Activated CD4-positive, alpha-beta T cell treated with anti-CD3 and anti-CD28 coated beads, Interleukin-2, amount 10 ng/mL, durations not matched to agents 24 days and 14 days (primary cell): Measurements from ENCODE around the gene SLC34A3. TPM values are rescaled to one million over a fixed set of nuclear protein-coding genes. Genes with fewer than 3 reads are reported as not detected.

Experiments
- DNase-seq: peaks from one replicate; pipeline ENCODE4 v3.0.0; 2022
- H3K27ac Mint-ChIP-seq: one replicate; pipeline ENCODE4 v1.8.0; 2022; ENCODE audit warnings: mild to moderate bottlenecking, mixed read lengths
- H3K27me3 Mint-ChIP-seq: one replicate; pipeline ENCODE4 v1.8.0; 2022; ENCODE audit warnings: mixed read lengths
- H3K36me3 Mint-ChIP-seq: one replicate; pipeline ENCODE4 v1.8.0; 2022; ENCODE audit warnings: low read depth, mild to moderate bottlenecking, mixed read lengths
- H3K4me1 Mint-ChIP-seq: one replicate; pipeline ENCODE4 v1.8.0; 2021; ENCODE audit warnings: mixed read lengths
- H3K4me3 Mint-ChIP-seq: one replicate; pipeline ENCODE4 v1.8.0; 2022; ENCODE audit warnings: mild to moderate bottlenecking, moderate library complexity, mixed read lengths
- H3K9me3 Mint-ChIP-seq: one replicate; pipeline ENCODE4 v1.8.0; 2021; ENCODE audit warnings: mixed read lengths
- intact Hi-C: fragments of 100-400 bp; cut with micrococcal nuclease; formaldehyde crosslinking; loops from one replicate; pipeline ENCODE4 v1.15.1; 2023
- total RNA-seq: library from RNA; stranded (reverse); gene quantifications from 2 replicates; pipeline ENCODE4 v1.2.3, GENCODE V29; 2022

Gene SLC34A3
- total RNA-seq, 1 donor from 2014 or later = not detected

GRCh38 chr9:137191245-137191644 is 39.5 kb upstream of the SLC34A3 start:
- peaks cover 23% of the 10 kb centered on the region for H3K36me3 Mint-ChIP-seq
- H3K4me1 Mint-ChIP-seq = peaks cover 19% of the 10 kb centered on the region
- no peak overlapping the region for H3K27ac Mint-ChIP-seq
- no peaks in the 10 kb centered on the region for H3K27me3 Mint-ChIP-seq
- H3K4me3 Mint-ChIP-seq = peak overlapping the region; percentile 67
- H3K9me3 Mint-ChIP-seq = no peaks in the 10 kb centered on the region
- no peak for DNase-seq
- intact Hi-C loops = no loop called here

- no peaks in the 10 kb centered on the region for H3K27me3 Mint-ChIP-seq
- no peak for DNase-seq
- H3K4me1 Mint-ChIP-seq = peaks cover 15% of the 10 kb centered on the region
- peaks cover 22% of the 10 kb centered on the region for H3K36me3 Mint-ChIP-seq
- no peak overlapping the region for H3K27ac Mint-ChIP-seq
- intact Hi-C loops = no loop called here
- no peak overlapping the region for H3K4me3 Mint-ChIP-seq
- H3K9me3 Mint-ChIP-seq = no peaks in the 10 kb centered on the region
Measured at GRCh38 chr9:137191691-137192447, 38.8 kb upstream of the SLC34A3 start.

GRCh38 chr9:137192448-137192780 is 38.3 kb upstream of the SLC34A3 start:
- intact Hi-C loops = no loop called here
- H3K9me3 Mint-ChIP-seq = no peaks in the 10 kb centered on the region

GRCh38 chr9:137192859-137193258 is 37.8 kb upstream of the SLC34A3 start:
- Mint-ChIP-seq H3K9me3 (no peaks in the 10 kb centered on the region), H3K27me3 (no peaks in the 10 kb centered on the region), H3K36me3 (peaks cover 19% of the 10 kb centered on the region), H3K4me3 (no peak overlapping the region), H3K4me1 (peaks cover 7% of the 10 kb centered on the region), H3K27ac (no peak overlapping the region)
- DNase-seq = no peak
- intact Hi-C loops = no loop called here

More at GRCh38 chr9:137192448-137192780, 38.3 kb upstream of the SLC34A3 start:
- Mint-ChIP-seq H3K36me3 (peaks cover 19% of the 10 kb centered on the region), H3K4me1 (peaks cover 11% of the 10 kb centered on the region), H3K27ac (no peak overlapping the region), H3K27me3 (no peaks in the 10 kb centered on the region), H3K4me3 (no peak overlapping the region)
- DNase-seq = no peak

- H3K27ac Mint-ChIP-seq = no peak overlapping the region
- no peak for DNase-seq
- H3K4me1 Mint-ChIP-seq = peaks cover 6% of the 10 kb centered on the region
- no peaks in the 10 kb centered on the region for H3K9me3 Mint-ChIP-seq
- intact Hi-C loops = no loop called here
- H3K36me3 Mint-ChIP-seq = peaks cover 16% of the 10 kb centered on the region
- no peaks in the 10 kb centered on the region for H3K27me3 Mint-ChIP-seq
- H3K4me3 Mint-ChIP-seq = no peak overlapping the region
Measured at GRCh38 chr9:137193771-137194170, 36.9 kb upstream of the SLC34A3 start.

GRCh38 chr9:137194388-137194787 is 36.3 kb upstream of the SLC34A3 start:
- no peak overlapping the region for H3K27ac Mint-ChIP-seq
- H3K36me3 Mint-ChIP-seq = peaks cover 11% of the 10 kb centered on the region
- no peaks in the 10 kb centered on the region for H3K9me3 Mint-ChIP-seq
- H3K4me3 Mint-ChIP-seq = no peak overlapping the region
- no peak for DNase-seq
- H3K27me3 Mint-ChIP-seq = no peaks in the 10 kb centered on the region
- H3K4me1 Mint-ChIP-seq = peaks cover 3% of the 10 kb centered on the region
- intact Hi-C loops = no loop called here

DNA sequence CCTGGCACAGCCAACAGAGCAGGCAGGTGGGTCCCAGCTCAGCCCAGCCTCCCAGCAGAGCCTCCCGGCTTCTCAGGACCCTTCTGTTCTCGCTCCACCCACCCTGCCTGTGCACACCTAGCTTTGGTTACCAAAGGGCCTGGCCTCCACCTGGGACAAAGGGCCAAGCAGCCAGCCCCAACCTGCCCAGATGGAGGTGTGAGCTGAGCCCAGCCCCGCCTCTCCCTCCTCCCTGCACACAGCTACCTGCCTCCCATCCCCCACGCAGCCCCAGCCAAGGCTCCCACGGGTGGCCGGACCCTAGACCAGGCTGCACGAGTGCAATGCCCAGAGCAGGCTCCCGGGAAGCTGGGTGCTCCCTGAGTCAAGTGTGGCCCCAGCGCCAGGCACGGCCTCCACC is 35.8 kb upstream of the SLC34A3 start:
- Mint-ChIP-seq H3K27me3 (peaks cover 2% of the 10 kb centered on the region), H3K4me3 (no peak overlapping the region), H3K27ac (no peak overlapping the region), H3K4me1 (no peaks in the 10 kb centered on the region), H3K9me3 (no peaks in the 10 kb centered on the region), H3K36me3 (peaks cover 8% of the 10 kb centered on the region)
- intact Hi-C loops = no loop called here
- DNase-seq = no peak

GRCh38 chr9:137195525-137196220 is 35.0 kb upstream of the SLC34A3 start:
- no peaks in the 10 kb centered on the region for H3K9me3 Mint-ChIP-seq
- H3K36me3 Mint-ChIP-seq = peaks cover 6% of the 10 kb centered on the region
- intact Hi-C loops = no loop called here
- no peaks in the 10 kb centered on the region for H3K4me1 Mint-ChIP-seq
- H3K27me3 Mint-ChIP-seq = peaks cover 2% of the 10 kb centered on the region
- no peak overlapping the region for H3K27ac Mint-ChIP-seq
- no peak overlapping the region for H3K4me3 Mint-ChIP-seq
- no peak for DNase-seq

GRCh38 chr9:137198051-137198901 is 32.4 kb upstream of the SLC34A3 start:
- Mint-ChIP-seq H3K4me1 (peaks cover 8% of the 10 kb centered on the region), H3K36me3 (peaks cover 3% of the 10 kb centered on the region), H3K27me3 (peaks cover 2% of the 10 kb centered on the region), H3K27ac (no peak overlapping the region), H3K4me3 (peak overlapping the region; percentile 32), H3K9me3 (no peaks in the 10 kb centered on the region)
- intact Hi-C loops = no loop called here
- no peak for DNase-seq

DNA sequence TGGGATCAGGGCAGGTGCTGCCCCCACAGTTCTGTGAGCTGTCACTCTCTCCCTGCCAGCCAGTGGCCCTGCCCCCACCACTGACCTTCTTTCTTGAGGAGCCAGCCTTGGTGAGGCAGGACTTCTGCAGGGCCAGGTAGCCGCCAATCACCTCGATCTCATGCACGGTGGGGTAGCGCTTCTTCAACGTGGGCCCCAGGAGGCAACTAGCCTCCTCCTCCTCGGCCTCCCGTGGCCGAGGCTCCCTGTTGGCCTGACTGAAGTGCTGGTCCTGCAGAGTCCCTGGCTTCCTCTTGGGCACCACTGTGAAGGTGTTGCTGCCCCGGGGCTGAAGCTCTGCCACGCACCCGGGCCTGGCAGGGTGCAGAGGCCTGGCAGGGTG is 31.8 kb upstream of the SLC34A3 start:
- intact Hi-C loops = no loop called here
- Mint-ChIP-seq H3K9me3 (no peaks in the 10 kb centered on the region), H3K27me3 (peaks cover 2% of the 10 kb centered on the region), H3K4me3 (peak overlapping the region; percentile 32), H3K4me1 (peaks cover 9% of the 10 kb centered on the region), H3K36me3 (peaks cover 3% of the 10 kb centered on the region), H3K27ac (no peak overlapping the region)
- no peak for DNase-seq

- peaks cover 14% of the 10 kb centered on the region for H3K4me1 Mint-ChIP-seq
- no peak for DNase-seq
- H3K27me3 Mint-ChIP-seq = peaks cover 2% of the 10 kb centered on the region
- peak overlapping the region; percentile 81 for H3K4me3 Mint-ChIP-seq
- peaks cover 4% of the 10 kb centered on the region for H3K36me3 Mint-ChIP-seq
- intact Hi-C loops = loop anchor here (1.0 to 5.0 kb wide), 4 partner anchors 11 to 71 kb away; partner anchors contain the start of genes ANAPC2, SSNA1 and TUBB4B
- no peaks in the 10 kb centered on the region for H3K9me3 Mint-ChIP-seq
- no peak overlapping the region for H3K27ac Mint-ChIP-seq
Measured at GRCh38 chr9:137199411-137200121, 31.1 kb upstream of the SLC34A3 start.

DNA sequence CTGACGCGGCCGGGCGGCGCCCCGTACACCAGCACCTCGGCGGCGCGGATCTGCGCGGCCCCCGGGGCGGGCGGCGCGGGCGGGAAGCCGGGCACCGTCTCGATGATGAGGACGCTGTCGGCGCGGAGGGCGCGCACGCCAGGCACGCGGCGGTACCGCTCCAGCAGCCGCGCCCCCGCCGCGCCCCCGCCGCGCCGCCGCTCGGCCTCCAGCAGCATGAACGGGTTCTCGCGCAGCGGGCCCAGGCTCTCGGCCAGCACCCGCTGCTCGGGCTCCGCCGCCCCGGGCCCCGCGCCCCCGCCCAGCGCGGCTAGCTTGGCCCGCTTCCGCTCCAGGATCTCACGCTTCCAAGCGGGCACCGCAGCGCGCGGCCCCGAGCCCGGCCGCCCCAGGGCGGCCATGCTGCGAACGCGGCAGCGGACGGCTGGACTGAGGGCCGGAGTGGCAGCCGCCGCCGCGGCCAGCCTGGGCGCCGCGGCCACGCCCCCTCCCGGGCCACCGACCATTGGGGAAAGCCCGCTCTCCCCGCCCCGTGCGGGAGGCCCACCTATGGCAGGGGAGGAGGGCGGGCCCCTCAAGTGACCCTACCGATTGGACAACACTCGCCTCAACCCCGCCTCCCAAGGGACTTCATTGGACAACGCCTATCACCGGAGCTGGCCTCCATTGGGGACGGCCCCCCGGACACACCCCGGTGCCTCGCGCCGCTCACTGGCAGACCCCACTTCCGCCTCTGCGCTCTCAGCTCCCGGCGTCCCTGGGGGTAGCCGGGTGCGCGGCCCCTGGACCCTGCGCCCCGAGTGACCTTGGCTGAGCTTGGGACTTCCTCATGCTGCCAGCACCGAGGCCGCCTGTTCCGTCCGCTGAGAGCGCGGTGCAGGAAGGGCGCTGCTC is 30.1 kb upstream of the SLC34A3 start, which contains the start of gene TPRN:
TPRN (minus strand) TSS at position 431 of the 894 bp plus-strand sequence; CDS start at position 401, 30 bp downstream.
- H3K36me3 Mint-ChIP-seq = peaks cover 4% of the 10 kb centered on the region
- peak; percentile 100 for DNase-seq
- intact Hi-C loops = loop anchor here (1.0 to 5.0 kb wide), 4 partner anchors 12 to 72 kb away; partner anchors contain the start of genes ANAPC2, SSNA1 and TUBB4B
- H3K27me3 Mint-ChIP-seq = peaks cover 2% of the 10 kb centered on the region
- H3K9me3 Mint-ChIP-seq = no peaks in the 10 kb centered on the region
- H3K27ac Mint-ChIP-seq = peak within 1 kb of the TSS; percentile 65
- H3K4me1 Mint-ChIP-seq = peaks cover 14% of the 10 kb centered on the region
- H3K4me3 Mint-ChIP-seq = peak within 1 kb of the TSS; percentile 87
